Endothelial cell (in vitro differentiated cells): Measurements from ENCODE around the gene GINS3. TPM values are rescaled to one million over a fixed set of nuclear protein-coding genes. Genes with fewer than 3 reads are reported as not detected.

Experiments
- DNase-seq: peaks from one replicate; pipeline ENCODE4 v3.0.0; 2021; ENCODE audit warnings: low spot score
- H3K27ac Mint-ChIP-seq: one replicate; pipeline ENCODE4 v1.8.0; 2021; ENCODE audit warnings: mixed read lengths, inconsistent platforms; ENCODE audit not compliant: unreplicated experiment
- H3K27me3 Mint-ChIP-seq: one replicate; pipeline ENCODE4 v1.8.0; 2021; ENCODE audit warnings: mild to moderate bottlenecking, moderate library complexity, mixed read lengths, inconsistent platforms; ENCODE audit not compliant: unreplicated experiment
- H3K36me3 Mint-ChIP-seq: one replicate; pipeline ENCODE4 v1.8.0; 2021; ENCODE audit warnings: mild to moderate bottlenecking, low read depth, mixed read lengths, inconsistent platforms; ENCODE audit not compliant: unreplicated experiment
- H3K4me1 Mint-ChIP-seq: one replicate; pipeline ENCODE4 v1.8.0; 2021; ENCODE audit warnings: mild to moderate bottlenecking, mixed read lengths, inconsistent platforms; ENCODE audit not compliant: unreplicated experiment
- H3K4me3 Mint-ChIP-seq: one replicate; pipeline ENCODE4 v1.8.0; 2021; ENCODE audit warnings: mild to moderate bottlenecking, mixed read lengths, inconsistent platforms; ENCODE audit not compliant: unreplicated experiment
- H3K9me3 Mint-ChIP-seq: one replicate; pipeline ENCODE4 v1.8.0; 2021; ENCODE audit warnings: mixed read lengths, inconsistent platforms; ENCODE audit not compliant: unreplicated experiment
- CTCF ChIP-seq: fragments of 200-600 bp; sonication (generic); IDR thresholded peaks from one replicate; pipeline ENCODE4 v1.5.0; 2021; ENCODE audit warnings: antibody characterized with exemption; ENCODE audit not compliant: unreplicated experiment
- total RNA-seq: library from RNA; stranded (reverse); fragmentation: NEBNext Ultra II Directional; extraction: Animal tissue kit (Norgen Biotek cat#: 25700); gene quantifications from one replicate; pipeline ENCODE4 v1.2.1, GENCODE V29; 2021; ENCODE audit not compliant: unreplicated experiment

GINS3 gene
- total RNA-seq, 1 donor from 2014 or later: 4.9 TPM

- TF ChIP-seq CTCF: no peak
- Mint-ChIP-seq H3K9me3 (no peaks in the 10 kb centered on the region), H3K27me3 (no peaks in the 10 kb centered on the region), H3K27ac (no peak overlapping the region), H3K4me3 (no peak overlapping the region), H3K4me1 (no peaks in the 10 kb centered on the region), H3K36me3 (peaks cover 3% of the 10 kb centered on the region)
- no peak for DNase-seq
Measured at GRCh38 chr16:58348986-58349385, 43.3 kb upstream of the GINS3 start.

GRCh38 chr16:58352690-58353089 is 39.6 kb upstream of the GINS3 start:
- Mint-ChIP-seq H3K4me1 (no peaks in the 10 kb centered on the region), H3K27ac (no peak overlapping the region), H3K4me3 (no peak overlapping the region), H3K27me3 (no peaks in the 10 kb centered on the region), H3K36me3 (peaks cover 3% of the 10 kb centered on the region), H3K9me3 (peaks cover 9% of the 10 kb centered on the region)
- DNase-seq: no peak
- no peak for TF ChIP-seq CTCF

- TF ChIP-seq CTCF: no peak
- no peak for DNase-seq
- no peaks in the 10 kb centered on the region for H3K36me3 Mint-ChIP-seq
- no peaks in the 10 kb centered on the region for H3K4me1 Mint-ChIP-seq
- H3K27ac Mint-ChIP-seq: no peak overlapping the region
- H3K4me3 Mint-ChIP-seq: no peak overlapping the region
- no peaks in the 10 kb centered on the region for H3K27me3 Mint-ChIP-seq
- no peaks in the 10 kb centered on the region for H3K9me3 Mint-ChIP-seq
Measured at GRCh38 chr16:58360041-58360634, 32.1 kb upstream of the GINS3 start.

GRCh38 chr16:58361726-58362125 is 30.5 kb upstream of the GINS3 start:
- Mint-ChIP-seq H3K4me1 (no peaks in the 10 kb centered on the region), H3K27me3 (no peaks in the 10 kb centered on the region)

More at GRCh38 chr16:58361726-58362125, 30.5 kb upstream of the GINS3 start:
- Mint-ChIP-seq H3K27ac (no peak overlapping the region), H3K36me3 (no peaks in the 10 kb centered on the region), H3K4me3 (no peak overlapping the region), H3K9me3 (no peaks in the 10 kb centered on the region)
- DNase-seq: no peak
- TF ChIP-seq CTCF: no peak
